HL-60 (cell line): ENCODE measurements around the gene ZNF423.

Experiments used
- DNase-seq, 2 experiments: peaks; one replicate each; pipeline ENCODE4 v3.0.0-alpha.2; 2010 to 2020; ENCODE audit warnings: low read depth in 1 of 2, low spot score in 1 of 2
- H3K27ac ChIP-seq: fragments of 250-450 bp; sonication (Bioruptor Pico); replicated peaks from 2 replicates; pipeline ENCODE4 v1.5.1; 2020; ENCODE audit warnings: mild to moderate bottlenecking, moderate library complexity
- H3K27me3 ChIP-seq: fragments of 250-450 bp; sonication (Bioruptor Pico); 2 replicates; pipeline ENCODE4 v1.5.1; 2021; ENCODE audit warnings: mild to moderate bottlenecking, moderate library complexity; ENCODE audit not compliant: insufficient read depth, poor library complexity, severe bottlenecking
- H3K4me3 ChIP-seq: replicated peaks from 2 replicates; pipeline ENCODE4 v1.5.1; 2011; ENCODE audit warnings: mild to moderate bottlenecking, control low read depth, low read length; ENCODE audit not compliant: insufficient read depth
- CTCF ChIP-seq: IDR thresholded peaks from one replicate; pipeline ENCODE4 v1.5.1; 2011; ENCODE audit warnings: low read length, control low read depth, inconsistent platforms; ENCODE audit not compliant: insufficient read depth
- GABPA ChIP-seq: IDR thresholded peaks from 2 replicates; pipeline ENCODE4 v1.6.1; 2012; ENCODE audit warnings: low read depth
- POLR2AphosphoS5 ChIP-seq: IDR thresholded peaks from 2 replicates; pipeline ENCODE4 v1.6.1; 2012; ENCODE audit warnings: low read depth
- REST ChIP-seq: IDR thresholded peaks from 2 replicates; pipeline ENCODE4 v1.6.1; 2012; ENCODE audit warnings: low read depth; ENCODE audit not compliant: insufficient replicate concordance
- SPI1 ChIP-seq: IDR thresholded peaks from 2 replicates; pipeline ENCODE4 v1.6.1; 2012; ENCODE audit warnings: low read depth, mild to moderate bottlenecking, borderline replicate concordance

Gene ZNF423

GRCh38 chr16:49833085-49833484 is 22.8 kb downstream of the ZNF423 start:
- no peak for TF ChIP-seq SPI1
- no peak for TF ChIP-seq CTCF
- TF ChIP-seq POLR2AphosphoS5: no peak
- TF ChIP-seq GABPA: no peak
- TF ChIP-seq REST: no peak
- Histone ChIP-seq H3K27me3 (peaks cover under 1% of the 10 kb centered on the region), H3K27ac (no peak overlapping the region), H3K4me3 (no peak overlapping the region)
- no peak for DNase-seq

- Histone ChIP-seq H3K4me3 (no peak overlapping the region), H3K27ac (no peak overlapping the region), H3K27me3 (no peaks in the 10 kb centered on the region)
- TF ChIP-seq GABPA (no peak), REST (no peak), CTCF (no peak), POLR2AphosphoS5 (no peak), SPI1 (no peak)
- no peak for DNase-seq
Observed at GRCh38 chr16:49832177-49832576, 23.7 kb downstream of the ZNF423 start.

- Histone ChIP-seq H3K27me3 (no peaks in the 10 kb centered on the region), H3K27ac (no peak overlapping the region), H3K4me3 (no peak overlapping the region)
- TF ChIP-seq GABPA (no peak), SPI1 (no peak), REST (no peak), POLR2AphosphoS5 (no peak), CTCF (no peak)
- no peak for DNase-seq
Observed at GRCh38 chr16:49830873-49831272, 25.0 kb downstream of the ZNF423 start.
